ENCODE data around the gene ASB1.

The ASB1 gene

DNA sequence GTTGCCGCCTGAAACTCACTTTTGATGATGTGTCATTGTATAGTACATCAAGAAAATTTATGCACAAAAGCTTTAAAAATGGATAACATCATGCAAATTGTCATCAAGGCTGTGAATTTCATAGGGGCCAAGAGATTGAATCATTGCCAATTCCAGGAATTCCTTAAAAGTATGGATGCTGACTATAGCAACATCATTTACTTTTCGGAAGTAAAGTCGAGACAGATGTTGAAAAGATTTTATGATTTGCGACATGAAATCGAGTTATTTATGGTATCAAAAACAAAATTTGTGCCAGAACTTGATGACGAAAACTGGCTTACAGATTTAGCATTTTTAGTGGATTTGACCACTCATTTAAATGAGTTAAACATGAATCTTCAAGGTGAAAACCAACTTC is 56.3 kb downstream of the ASB1 start:
- Histone ChIP-seq H3K36me3 (ENCODE audit: insufficient read depth, low read depth, low read length) (no peaks in the 10 kb centered on the region), H3K9me3 (ENCODE audit: insufficient read depth, low read depth, low read length) (peaks cover 10% of the 10 kb centered on the region; the same call in 1 of the 2 replicates), H3K27ac (ENCODE audit: low read length) (no peak overlapping the region), H3K27me3 (ENCODE audit: insufficient read depth, low read length) (no peaks in the 10 kb centered on the region), H3K9ac (ENCODE audit: low read depth, low read length) (no peak overlapping the region), H3K4me3 (ENCODE audit: low read length) (no peak overlapping the region), H3K4me1 (ENCODE audit: insufficient read depth, low read length) (no peaks in the 10 kb centered on the region)

DNA sequence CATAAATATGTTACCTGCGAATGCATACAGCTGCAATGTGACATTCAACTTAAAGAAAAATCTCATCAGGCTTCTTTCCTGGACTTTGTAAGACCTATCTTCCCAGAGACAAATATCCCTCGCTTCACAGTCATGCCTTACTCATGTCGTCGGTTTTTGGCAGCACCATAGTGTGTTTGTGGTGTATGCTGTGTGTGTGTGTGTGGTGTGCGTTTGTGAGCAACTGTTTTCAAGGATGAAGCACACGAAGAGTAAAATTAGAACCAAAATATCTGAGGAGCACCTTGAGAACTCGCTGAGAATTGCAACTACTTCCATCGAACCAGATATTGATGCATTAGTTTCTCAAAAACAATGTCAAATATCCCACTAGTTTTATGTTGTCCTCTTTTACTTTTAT is 56.9 kb downstream of the ASB1 start:
- Histone ChIP-seq H3K4me1 (ENCODE audit: insufficient read depth, low read length) (no peaks in the 10 kb centered on the region), H3K27ac (ENCODE audit: low read length) (no peak overlapping the region), H3K9me3 (ENCODE audit: insufficient read depth, low read depth, low read length) (peaks cover 10% of the 10 kb centered on the region; the same call in 1 of the 2 replicates), H3K9ac (ENCODE audit: low read depth, low read length) (no peak overlapping the region), H3K27me3 (ENCODE audit: insufficient read depth, low read length) (no peaks in the 10 kb centered on the region), H3K36me3 (ENCODE audit: insufficient read depth, low read depth, low read length) (no peaks in the 10 kb centered on the region), H3K4me3 (ENCODE audit: low read length) (no peak overlapping the region)

DNA sequence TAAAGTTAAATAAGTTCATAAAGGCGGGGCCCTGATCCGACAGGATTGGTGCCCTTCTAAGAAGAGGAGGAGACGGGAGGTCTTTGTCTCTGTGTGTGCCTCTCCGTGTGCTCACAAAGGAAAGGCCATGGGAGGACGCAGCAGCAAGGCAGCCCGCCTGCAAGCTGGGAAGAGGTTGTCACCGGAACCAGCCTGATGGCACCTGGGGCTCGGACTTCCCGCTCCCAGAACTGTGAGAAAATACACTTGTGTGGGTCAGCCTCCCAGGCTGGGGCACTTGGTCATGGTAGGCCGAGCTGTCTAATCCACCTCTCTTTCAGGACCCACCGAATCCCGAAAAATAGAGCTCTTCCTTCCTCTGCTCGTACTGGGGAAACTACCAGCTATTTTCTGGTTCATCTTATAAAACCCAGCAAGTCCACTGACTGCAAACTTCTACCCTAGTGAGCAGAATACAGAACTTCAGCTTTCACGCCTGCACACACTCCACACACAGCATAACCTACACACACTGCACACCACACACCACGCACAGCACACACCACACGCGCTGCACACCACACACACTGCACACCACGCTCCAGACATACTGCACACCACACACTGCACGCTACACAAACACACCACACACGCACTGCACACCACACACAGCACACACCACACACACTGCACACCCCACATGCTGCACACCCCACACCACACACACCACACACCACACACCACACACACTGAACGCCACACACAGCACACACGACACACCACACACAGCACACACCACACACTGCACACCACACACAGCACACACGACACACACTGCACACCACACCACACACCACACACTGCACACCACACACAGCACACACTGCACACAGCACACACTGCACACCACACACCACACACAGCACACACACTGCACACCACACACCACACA is 58.1 kb downstream of the ASB1 start:
- Histone ChIP-seq H3K36me3 (ENCODE audit: insufficient read depth, low read depth, low read length) (no peaks in the 10 kb centered on the region), H3K27me3 (ENCODE audit: insufficient read depth, low read length) (no peaks in the 10 kb centered on the region), H3K4me3 (ENCODE audit: low read length) (no peak overlapping the region), H3K9me3 (ENCODE audit: insufficient read depth, low read depth, low read length) (peaks cover 10% of the 10 kb centered on the region; the same call in 1 of the 2 replicates), H3K4me1 (ENCODE audit: insufficient read depth, low read length) (no peaks in the 10 kb centered on the region; the same call in 1 of the 2 replicates), H3K27ac (ENCODE audit: low read length) (no peak overlapping the region), H3K9ac (ENCODE audit: low read depth, low read length) (no peak overlapping the region)

DNA sequence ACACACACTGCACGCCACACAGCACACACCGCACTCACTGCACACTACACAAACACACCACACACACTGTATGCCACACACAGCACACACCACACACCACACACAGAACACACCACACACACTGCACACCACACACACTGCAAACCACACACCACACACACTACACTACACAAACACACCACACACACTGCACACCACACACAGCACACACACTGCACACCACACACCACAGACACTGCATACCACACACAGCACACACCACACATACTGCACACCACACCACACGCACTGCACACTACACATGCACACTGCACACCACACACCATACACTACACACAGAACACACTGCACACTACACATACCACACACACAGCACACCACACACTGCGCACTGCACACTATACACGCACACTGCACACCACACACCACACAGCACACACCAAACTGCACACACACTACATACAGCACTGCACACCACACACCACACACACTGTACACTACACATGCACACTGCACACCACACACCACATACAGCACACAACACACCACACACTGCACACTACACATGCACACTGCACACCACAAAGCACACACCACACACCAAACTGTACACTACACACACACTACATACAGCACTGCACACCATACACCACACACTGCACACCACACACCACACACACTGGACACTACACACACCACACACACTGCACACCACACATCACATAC is 59.6 kb downstream of the ASB1 start:
- Histone ChIP-seq H3K9ac (ENCODE audit: low read depth, low read length) (no peak overlapping the region), H3K27me3 (ENCODE audit: insufficient read depth, low read length) (no peaks in the 10 kb centered on the region), H3K27ac (ENCODE audit: low read length) (no peak overlapping the region), H3K9me3 (ENCODE audit: insufficient read depth, low read depth, low read length) (peaks cover 7% of the 10 kb centered on the region; the same call in 1 of the 2 replicates), H3K36me3 (ENCODE audit: insufficient read depth, low read depth, low read length) (no peaks in the 10 kb centered on the region), H3K4me3 (ENCODE audit: low read length) (no peak overlapping the region), H3K4me1 (ENCODE audit: insufficient read depth, low read length) (no peaks in the 10 kb centered on the region; the same call in 1 of the 2 replicates)

DNA sequence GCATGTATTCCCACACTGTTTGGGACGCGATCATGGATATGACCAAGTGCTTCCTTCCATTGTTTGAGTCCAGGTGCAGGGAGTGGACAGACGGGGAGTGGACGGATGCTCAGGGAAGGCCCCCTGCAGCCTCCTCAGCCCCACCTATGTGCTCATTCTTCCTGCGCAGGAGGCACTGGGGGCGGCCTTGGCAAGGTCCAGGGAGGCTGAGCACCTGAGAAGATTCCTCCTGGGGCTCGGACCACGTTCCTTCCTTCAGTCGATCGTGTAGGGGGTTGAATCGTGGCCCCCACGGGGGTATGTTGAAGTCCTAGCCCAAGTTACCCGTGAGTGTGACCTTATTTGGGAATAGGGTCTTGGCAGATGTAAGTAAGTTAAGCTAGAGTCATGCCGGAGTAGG is 60.4 kb downstream of the ASB1 start:
- Histone ChIP-seq H3K9ac (ENCODE audit: low read depth, low read length) (no peak overlapping the region), H3K27ac (ENCODE audit: low read length) (no peak overlapping the region), H3K27me3 (ENCODE audit: insufficient read depth, low read length) (no peaks in the 10 kb centered on the region)

DNA sequence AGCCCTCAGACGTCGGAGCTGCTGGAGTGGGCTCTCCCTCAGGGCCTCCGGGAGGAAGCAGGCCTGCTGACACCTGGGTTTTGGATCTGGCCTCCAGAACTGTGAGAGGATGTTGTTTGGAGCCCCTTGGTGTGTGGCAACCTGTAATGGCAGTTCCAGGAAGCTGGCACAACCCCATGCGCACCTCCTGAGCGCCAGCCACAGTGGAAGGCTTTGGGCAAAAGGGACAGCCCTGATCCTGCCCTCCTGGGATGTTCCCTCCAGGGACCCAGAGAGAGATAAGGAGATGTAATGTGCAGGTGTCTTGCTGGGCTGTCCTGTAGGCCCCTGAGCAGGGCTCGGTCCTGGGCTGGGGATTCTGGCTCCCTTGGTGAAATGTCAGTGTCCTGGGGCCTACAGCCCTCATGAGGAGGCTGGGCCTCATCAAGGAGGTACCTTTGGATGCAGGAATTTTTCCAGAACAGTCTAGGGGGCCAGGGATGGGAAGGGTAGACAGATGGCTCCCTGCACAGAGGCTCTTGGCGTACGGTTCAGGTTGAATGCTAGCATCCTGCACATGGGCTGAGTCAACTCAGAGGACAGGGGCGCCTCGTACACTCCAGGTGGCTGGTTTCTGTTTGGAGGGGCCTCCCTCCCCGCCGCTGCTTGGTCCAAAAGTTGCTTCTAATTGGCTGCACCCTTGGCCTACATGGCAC is 61.1 kb downstream of the ASB1 start:
- Histone ChIP-seq H3K4me3 (ENCODE audit: low read length) (no peak overlapping the region), H3K36me3 (ENCODE audit: insufficient read depth, low read depth, low read length) (no peaks in the 10 kb centered on the region), H3K27me3 (ENCODE audit: insufficient read depth, low read length) (no peaks in the 10 kb centered on the region), H3K9me3 (ENCODE audit: insufficient read depth, low read depth, low read length) (peaks cover 7% of the 10 kb centered on the region; the same call in 1 of the 2 replicates), H3K9ac (ENCODE audit: low read depth, low read length) (no peak overlapping the region), H3K4me1 (ENCODE audit: insufficient read depth, low read length) (no peaks in the 10 kb centered on the region; the same call in 1 of the 2 replicates), H3K27ac (ENCODE audit: low read length) (no peak overlapping the region)

More for the DNA sequence above, 60.4 kb downstream of the ASB1 start:
- H3K4me1 ChIP-seq (ENCODE audit: insufficient read depth, low read length) = no peaks in the 10 kb centered on the region; the same call in 1 of the 2 replicates
- H3K4me3 ChIP-seq (ENCODE audit: low read length) = no peak overlapping the region
- H3K9me3 ChIP-seq (ENCODE audit: insufficient read depth, low read depth, low read length) = peaks cover 7% of the 10 kb centered on the region; the same call in 1 of the 2 replicates
- H3K36me3 ChIP-seq (ENCODE audit: insufficient read depth, low read depth, low read length) = no peaks in the 10 kb centered on the region

DNA sequence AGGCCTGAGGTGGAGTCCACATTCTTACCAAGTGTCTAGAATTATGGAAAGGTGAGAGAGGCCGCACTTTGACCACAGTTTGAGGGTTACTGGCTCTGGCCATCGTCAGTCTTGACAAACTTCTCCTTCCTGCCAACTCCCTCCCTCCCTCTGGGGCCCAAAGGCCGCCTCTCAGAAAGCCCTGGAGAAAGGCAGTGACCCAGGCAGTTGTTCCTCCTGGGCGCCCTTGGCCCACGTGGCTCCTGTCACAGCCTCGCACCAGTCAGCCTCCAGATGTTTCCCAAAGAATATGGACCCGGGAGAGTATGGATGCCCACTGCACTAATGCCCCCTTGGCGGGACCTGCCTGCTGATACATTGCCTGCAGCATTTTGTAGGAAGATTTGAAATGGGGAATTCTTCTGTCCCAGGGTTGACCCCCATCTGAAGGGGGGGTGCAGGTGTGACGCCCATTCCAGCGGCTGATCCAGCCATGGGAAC is 61.7 kb downstream of the ASB1 start:
- Histone ChIP-seq H3K36me3 (ENCODE audit: insufficient read depth, low read depth, low read length) (no peaks in the 10 kb centered on the region), H3K9ac (ENCODE audit: low read depth, low read length) (no peak overlapping the region), H3K4me3 (ENCODE audit: low read length) (no peak overlapping the region), H3K27me3 (ENCODE audit: insufficient read depth, low read length) (no peaks in the 10 kb centered on the region), H3K27ac (ENCODE audit: low read length) (no peak overlapping the region), H3K4me1 (ENCODE audit: insufficient read depth, low read length) (no peaks in the 10 kb centered on the region; the same call in 1 of the 2 replicates), H3K9me3 (ENCODE audit: insufficient read depth, low read depth, low read length) (peaks cover 7% of the 10 kb centered on the region; the same call in 1 of the 2 replicates)

DNA sequence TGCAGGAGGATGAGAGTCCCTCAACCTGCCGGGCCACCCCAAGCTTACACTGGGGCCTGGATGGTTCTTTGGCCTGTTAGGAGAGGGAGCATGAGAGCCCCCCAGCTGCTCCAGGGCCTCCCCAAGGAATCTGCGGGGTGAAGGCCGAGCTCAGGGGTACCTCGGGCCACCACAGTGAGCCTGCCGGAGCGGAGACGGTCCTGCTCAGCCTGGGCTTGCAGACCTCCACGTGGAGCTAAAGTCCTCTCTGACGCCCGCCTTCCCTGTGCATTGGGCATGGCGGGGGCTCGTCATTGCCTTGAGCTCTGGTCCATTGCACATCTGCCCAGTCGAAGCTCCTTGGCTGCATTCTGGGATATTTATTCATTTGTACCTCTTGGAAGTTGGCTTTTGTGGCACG is 62.7 kb downstream of the ASB1 start:
- Histone ChIP-seq H3K9me3 (ENCODE audit: insufficient read depth, low read depth, low read length) (peaks cover 7% of the 10 kb centered on the region; the same call in 1 of the 2 replicates), H3K4me1 (ENCODE audit: insufficient read depth, low read length) (no peaks in the 10 kb centered on the region; the same call in 1 of the 2 replicates), H3K27ac (ENCODE audit: low read length) (no peak overlapping the region), H3K4me3 (ENCODE audit: low read length) (no peak overlapping the region), H3K36me3 (ENCODE audit: insufficient read depth, low read depth, low read length) (no peaks in the 10 kb centered on the region), H3K9ac (ENCODE audit: low read depth, low read length) (no peak overlapping the region), H3K27me3 (ENCODE audit: insufficient read depth, low read length) (no peaks in the 10 kb centered on the region)

DNA sequence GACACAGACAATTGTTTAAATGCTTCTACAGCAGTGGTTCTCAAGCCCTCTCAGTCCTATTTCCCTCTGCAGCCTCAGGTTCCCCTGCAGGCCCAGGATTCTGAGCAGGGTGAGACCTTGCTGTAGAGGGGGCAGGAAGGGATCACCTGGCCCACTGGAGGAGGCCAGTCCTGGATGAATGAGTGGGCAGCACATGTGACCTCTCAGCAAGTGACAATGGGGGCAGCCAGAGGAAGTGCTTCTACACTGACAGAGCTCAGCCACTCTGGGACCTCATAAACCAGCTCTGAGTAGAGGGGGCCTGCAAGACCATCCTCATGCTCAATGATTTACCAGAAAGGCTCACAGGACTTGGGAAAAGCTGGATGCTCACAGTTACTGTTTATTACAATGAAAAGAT is 63.2 kb downstream of the ASB1 start:
- Histone ChIP-seq H3K9ac (ENCODE audit: low read depth, low read length) (no peak overlapping the region), H3K4me1 (ENCODE audit: insufficient read depth, low read length) (no peaks in the 10 kb centered on the region; the same call in 1 of the 2 replicates), H3K9me3 (ENCODE audit: insufficient read depth, low read depth, low read length) (peaks cover 7% of the 10 kb centered on the region; the same call in 1 of the 2 replicates), H3K36me3 (ENCODE audit: insufficient read depth, low read depth, low read length) (no peaks in the 10 kb centered on the region), H3K27ac (ENCODE audit: low read length) (no peak overlapping the region), H3K4me3 (ENCODE audit: low read length) (no peak overlapping the region), H3K27me3 (ENCODE audit: insufficient read depth, low read length) (no peaks in the 10 kb centered on the region)

DNA sequence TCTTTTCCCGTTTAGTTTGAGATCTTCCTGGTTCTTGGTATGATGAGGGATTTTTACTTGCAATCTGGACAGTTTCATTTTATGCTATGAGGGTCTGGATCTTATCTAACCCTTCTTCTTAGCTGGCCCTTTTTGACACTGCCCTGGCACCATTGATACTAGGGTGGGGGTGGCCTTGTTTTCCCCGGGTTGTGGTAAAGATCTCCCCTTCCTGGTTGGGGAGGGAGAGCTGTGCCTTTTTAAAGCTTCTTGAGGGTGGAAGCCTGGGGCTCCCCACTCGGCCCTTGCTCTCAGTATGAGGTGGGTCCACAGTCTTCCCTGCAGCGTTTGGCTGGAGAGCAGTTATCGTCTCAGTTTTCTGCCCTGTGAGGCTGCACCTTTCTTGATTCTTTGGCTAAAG is 66.1 kb downstream of the ASB1 start:
- Histone ChIP-seq H3K4me1 (ENCODE audit: insufficient read depth, low read length) (no peaks in the 10 kb centered on the region; the same call in 1 of the 2 replicates), H3K4me3 (ENCODE audit: low read length) (no peak overlapping the region), H3K27ac (ENCODE audit: low read length) (no peak overlapping the region), H3K9me3 (ENCODE audit: insufficient read depth, low read depth, low read length) (no peaks in the 10 kb centered on the region), H3K9ac (ENCODE audit: low read depth, low read length) (no peak overlapping the region; the same call in 1 of the 2 replicates), H3K27me3 (ENCODE audit: insufficient read depth, low read length) (no peaks in the 10 kb centered on the region), H3K36me3 (ENCODE audit: insufficient read depth, low read depth, low read length) (no peaks in the 10 kb centered on the region)

DNA sequence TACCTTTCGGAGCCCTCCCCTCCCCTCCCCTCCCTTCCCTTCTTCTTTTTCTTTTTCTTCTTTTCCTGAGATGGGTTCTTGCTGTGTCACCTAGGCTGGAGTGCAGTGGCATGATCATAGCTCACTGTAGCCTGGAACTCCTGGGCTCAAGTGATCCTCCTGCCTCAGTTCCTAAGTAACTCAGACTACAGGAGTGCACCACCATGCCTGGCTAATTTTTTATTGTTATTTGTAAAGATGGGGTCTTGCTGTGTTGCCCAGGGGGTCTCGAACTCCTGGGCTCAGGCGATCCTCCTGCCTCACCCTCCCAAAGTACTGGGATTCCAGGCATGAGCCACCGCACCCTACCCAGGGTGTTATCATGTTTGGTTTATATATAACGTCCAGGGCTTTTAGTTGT is 66.7 kb downstream of the ASB1 start:
- H3K4me1 ChIP-seq (ENCODE audit: insufficient read depth, low read length) = no peaks in the 10 kb centered on the region; the same call in 1 of the 2 replicates
- H3K27ac ChIP-seq (ENCODE audit: low read length) = no peak overlapping the region
- H3K9ac ChIP-seq (ENCODE audit: low read depth, low read length) = no peak overlapping the region; the same call in 1 of the 2 replicates

More for the DNA sequence above, 66.7 kb downstream of the ASB1 start:
- no peak overlapping the region for H3K4me3 ChIP-seq (ENCODE audit: low read length)
- no peaks in the 10 kb centered on the region for H3K27me3 ChIP-seq (ENCODE audit: insufficient read depth, low read length)
- no peaks in the 10 kb centered on the region for H3K9me3 ChIP-seq (ENCODE audit: insufficient read depth, low read depth, low read length)
- H3K36me3 ChIP-seq (ENCODE audit: insufficient read depth, low read depth, low read length) = no peaks in the 10 kb centered on the region
